WERI-Rb-1 (cell line): ENCODE measurements around the gene MINDY3.
A peak's percentile ranks its signal among the peaks of the same experiment; 100 is the strongest.

ENCODE experiments used
- DNase-seq: peaks from one replicate; pipeline ENCODE4 v3.0.0-alpha.2; 2020
- H3K27ac ChIP-seq: fragments of 250-450 bp; sonication (Bioruptor Pico); 2 replicates; pipeline ENCODE4 v1.5.1; 2020; ENCODE audit warnings: mild to moderate bottlenecking, moderate library complexity
- H3K27me3 ChIP-seq: fragments of 250-450 bp; sonication (Bioruptor Pico); 2 replicates; pipeline ENCODE4 v1.5.1; 2021; ENCODE audit warnings: mild to moderate bottlenecking, low read depth, moderate library complexity; ENCODE audit not compliant: insufficient read depth, severe bottlenecking
- H3K36me3 ChIP-seq: fragments of 250-450 bp; sonication (Bioruptor Pico); 2 replicates; pipeline ENCODE4 v1.5.1; 2020; ENCODE audit warnings: mild to moderate bottlenecking, moderate library complexity
- H3K4me3 ChIP-seq: 2 replicates; pipeline ENCODE4 v1.5.1; 2011; ENCODE audit warnings: low read depth, mild to moderate bottlenecking, control low read depth, low read length
- H3K9me3 ChIP-seq: fragments of 250-450 bp; sonication (Bioruptor Pico); 2 replicates; pipeline ENCODE4 v1.5.1; 2021; ENCODE audit warnings: mild to moderate bottlenecking, moderate library complexity; ENCODE audit not compliant: severe bottlenecking
- TF ChIP-seq, protein P1 (sequence below): IDR thresholded peaks from 2 replicates; pipeline ENCODE4 v1.5.1; 2011; ENCODE audit warnings: low read depth, mild to moderate bottlenecking, control low read depth, inconsistent platforms, low read length

Gene MINDY3

DNA sequence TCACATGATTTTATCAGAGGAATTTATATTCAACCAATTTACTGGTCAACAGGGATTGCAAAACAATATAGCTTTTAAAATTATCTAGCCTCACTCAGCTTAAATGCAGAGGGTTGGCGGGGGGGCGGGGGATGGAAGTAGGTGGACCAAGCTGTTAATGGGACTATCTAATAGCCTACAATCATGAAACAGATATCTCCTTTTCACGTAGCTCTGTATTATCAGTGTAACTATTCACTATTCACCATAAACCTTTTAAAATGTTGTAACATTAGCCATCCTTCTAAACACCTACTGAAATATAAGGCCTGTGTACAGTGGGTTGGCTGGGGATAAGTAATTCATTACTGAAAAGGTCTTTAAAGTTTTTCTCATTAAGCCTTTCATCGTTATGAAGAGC is 56.2 kb downstream of the MINDY3 start:
- Histone ChIP-seq H3K4me3 (no peak overlapping the region), H3K9me3 (no peaks in the 10 kb centered on the region), H3K27ac (peak overlapping the region; percentile 49; the same call in 1 of the 2 replicates), H3K36me3 (no peaks in the 10 kb centered on the region), H3K27me3 (no peaks in the 10 kb centered on the region)
- DNase-seq: peak; percentile 17
- TF ChIP-seq, protein P1, sequence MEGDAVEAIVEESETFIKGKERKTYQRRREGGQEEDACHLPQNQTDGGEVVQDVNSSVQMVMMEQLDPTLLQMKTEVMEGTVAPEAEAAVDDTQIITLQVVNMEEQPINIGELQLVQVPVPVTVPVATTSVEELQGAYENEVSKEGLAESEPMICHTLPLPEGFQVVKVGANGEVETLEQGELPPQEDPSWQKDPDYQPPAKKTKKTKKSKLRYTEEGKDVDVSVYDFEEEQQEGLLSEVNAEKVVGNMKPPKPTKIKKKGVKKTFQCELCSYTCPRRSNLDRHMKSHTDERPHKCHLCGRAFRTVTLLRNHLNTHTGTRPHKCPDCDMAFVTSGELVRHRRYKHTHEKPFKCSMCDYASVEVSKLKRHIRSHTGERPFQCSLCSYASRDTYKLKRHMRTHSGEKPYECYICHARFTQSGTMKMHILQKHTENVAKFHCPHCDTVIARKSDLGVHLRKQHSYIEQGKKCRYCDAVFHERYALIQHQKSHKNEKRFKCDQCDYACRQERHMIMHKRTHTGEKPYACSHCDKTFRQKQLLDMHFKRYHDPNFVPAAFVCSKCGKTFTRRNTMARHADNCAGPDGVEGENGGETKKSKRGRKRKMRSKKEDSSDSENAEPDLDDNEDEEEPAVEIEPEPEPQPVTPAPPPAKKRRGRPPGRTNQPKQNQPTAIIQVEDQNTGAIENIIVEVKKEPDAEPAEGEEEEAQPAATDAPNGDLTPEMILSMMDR: no peak

DNA sequence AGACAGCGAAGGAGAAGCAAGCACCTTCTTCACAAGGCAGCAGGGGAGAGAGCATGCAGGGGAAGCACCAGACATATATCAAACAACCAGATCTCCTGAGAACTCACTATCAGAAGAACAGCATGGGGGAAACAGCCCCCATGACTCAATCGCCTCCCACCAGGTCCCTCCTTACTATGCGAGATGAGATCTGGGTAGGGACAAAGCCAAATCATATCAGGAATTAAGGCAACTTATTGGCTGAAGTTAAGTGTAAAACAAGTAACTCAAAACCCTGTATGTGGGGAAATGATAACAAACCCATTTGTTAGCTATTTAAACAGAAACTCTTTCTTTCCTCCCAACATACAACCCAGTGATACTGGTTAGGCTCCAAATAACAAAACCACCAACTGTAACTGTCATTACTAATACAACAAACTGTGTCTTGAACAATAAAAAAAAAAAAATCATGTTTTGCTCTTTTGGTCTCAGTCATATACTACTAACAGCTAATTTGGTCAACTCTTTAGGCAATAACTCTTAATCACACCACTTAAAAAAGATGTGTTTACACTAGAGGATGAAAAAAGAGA is 57.8 kb downstream of the MINDY3 start:
- H3K4me3 ChIP-seq: no peak overlapping the region

DNA sequence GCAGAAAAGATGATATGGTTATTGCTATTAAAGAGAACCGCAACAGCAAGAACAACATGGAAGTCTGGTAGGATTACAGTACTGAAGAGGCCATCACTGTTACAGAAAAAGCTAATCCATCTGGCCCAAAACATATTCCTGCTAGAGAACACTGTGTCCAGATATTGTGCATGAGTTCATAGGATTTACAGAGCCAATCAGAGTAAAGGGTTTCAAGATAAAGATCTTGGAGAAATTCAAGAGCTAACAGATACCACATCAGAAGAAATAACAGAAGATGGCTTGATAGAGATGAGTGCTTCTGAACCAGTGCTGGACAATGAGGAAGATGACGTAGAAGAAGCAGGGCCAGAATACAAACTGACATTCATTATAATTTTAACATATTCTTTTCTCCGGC is 58.7 kb downstream of the MINDY3 start:
- Histone ChIP-seq H3K27me3 (no peaks in the 10 kb centered on the region), H3K27ac (no peak overlapping the region)
- TF ChIP-seq, protein P1: no peak

More for the DNA sequence above, 57.8 kb downstream of the MINDY3 start:
- DNase-seq: no peak
- H3K27me3 ChIP-seq: no peaks in the 10 kb centered on the region
- TF ChIP-seq, protein P1: no peak
- no peaks in the 10 kb centered on the region for H3K36me3 ChIP-seq
- no peaks in the 10 kb centered on the region for H3K9me3 ChIP-seq
- no peak overlapping the region for H3K27ac ChIP-seq

DNA sequence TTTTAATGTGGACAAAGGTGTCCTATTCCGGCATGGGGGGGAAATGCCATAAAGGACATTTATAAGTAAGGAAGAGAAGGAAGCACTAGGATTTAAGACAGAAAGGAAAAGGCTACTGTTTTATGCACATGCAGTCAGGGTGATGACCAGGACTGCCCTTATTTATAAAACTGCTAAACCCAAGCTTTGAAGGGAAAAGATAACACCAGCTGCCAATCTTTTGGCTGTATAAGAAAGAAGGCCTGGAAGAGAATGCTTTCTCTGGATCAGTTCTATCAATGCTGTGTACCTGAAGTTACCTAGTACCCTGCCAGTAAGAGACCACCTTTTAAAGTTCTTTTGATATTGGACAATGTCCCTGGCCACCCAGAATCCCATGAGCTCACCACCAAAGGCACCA is 59.2 kb downstream of the MINDY3 start:
- Histone ChIP-seq H3K4me3 (no peak overlapping the region), H3K9me3 (no peaks in the 10 kb centered on the region), H3K36me3 (no peaks in the 10 kb centered on the region), H3K27ac (no peak overlapping the region), H3K27me3 (no peaks in the 10 kb centered on the region)
- TF ChIP-seq, protein P1: no peak
- DNase-seq: no peak

More for the DNA sequence above, 58.7 kb downstream of the MINDY3 start:
- no peaks in the 10 kb centered on the region for H3K36me3 ChIP-seq
- no peak overlapping the region for H3K4me3 ChIP-seq
- DNase-seq: no peak
- H3K9me3 ChIP-seq: no peaks in the 10 kb centered on the region

DNA sequence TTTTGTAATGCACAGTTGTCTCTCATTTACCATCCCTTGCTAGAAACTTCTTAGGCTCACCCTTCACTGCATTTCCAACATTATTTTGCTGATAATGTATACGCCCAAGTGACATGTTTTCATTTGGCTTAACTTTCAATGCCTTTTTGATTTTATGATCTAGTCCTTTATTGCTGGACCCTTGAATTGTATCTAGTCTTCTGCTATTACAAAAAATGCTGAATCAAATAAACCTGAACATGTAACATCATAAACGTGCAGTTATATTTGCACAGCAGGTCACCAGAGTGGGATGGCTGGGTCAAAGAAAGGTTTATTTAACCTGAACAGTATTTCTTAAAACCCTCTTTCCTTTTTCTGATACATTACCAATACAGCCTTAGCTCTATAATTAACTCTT is 63.0 kb downstream of the MINDY3 start:
- Histone ChIP-seq H3K4me3 (no peak overlapping the region), H3K27me3 (no peaks in the 10 kb centered on the region), H3K36me3 (no peaks in the 10 kb centered on the region), H3K9me3 (no peaks in the 10 kb centered on the region), H3K27ac (no peak overlapping the region)
- TF ChIP-seq, protein P1: no peak
- no peak for DNase-seq

DNA sequence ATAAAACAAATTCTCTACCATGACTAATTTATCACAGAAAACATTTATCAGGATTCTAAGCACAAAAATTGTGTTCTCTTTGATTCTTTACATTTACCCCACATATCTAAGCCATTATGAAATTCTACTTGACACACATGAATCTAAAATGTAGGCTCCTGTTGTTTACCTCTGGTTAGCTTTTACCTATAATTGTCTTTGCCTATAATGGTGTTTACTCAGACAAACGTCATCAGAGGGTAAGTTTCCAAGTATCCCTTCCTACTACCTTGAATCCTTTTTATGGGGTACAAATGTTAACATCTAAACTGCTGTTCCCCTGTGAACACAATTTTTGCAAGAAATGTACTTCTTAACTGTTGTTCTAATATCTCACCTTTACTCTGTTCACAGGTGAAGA is 63.5 kb downstream of the MINDY3 start:
- no peak overlapping the region for H3K27ac ChIP-seq
- TF ChIP-seq, protein P1: no peak
- no peak for DNase-seq
- H3K36me3 ChIP-seq: no peaks in the 10 kb centered on the region
- H3K27me3 ChIP-seq: no peaks in the 10 kb centered on the region
- H3K9me3 ChIP-seq: no peaks in the 10 kb centered on the region
- no peak overlapping the region for H3K4me3 ChIP-seq
